GM21786 (cell line): ENCODE data around the gene PBX3.

Experiments
- ATAC-seq: cut with Tn5 transposase; IDR thresholded peaks from one replicate; pipeline ENCODE4 v1.9.1; 2021; ENCODE audit not compliant: unreplicated experiment

Gene PBX3

GRCh38 chr9:126016579-126017290 is 269.6 kb downstream of the PBX3 start:
- ATAC-seq, result no peak
